A549 (cell line): ENCODE results near the gene LCN6. TPM values are rescaled to one million over a fixed set of nuclear protein-coding genes. Genes with fewer than 3 reads are reported as not detected.

Source experiments
- ATAC-seq, 2 experiments: fragments of 200-7000 bp in 1 of 2; fragments of >200 bp in 1 of 2; cut with Nextera tagmentation in 1 of 2; cut with Tn5 transposase in 1 of 2; 3 replicates each; pipeline versions ENCODE4 v1.8.0 to v1.9.1; 2018 to 2020; ENCODE audit warnings: mild to moderate bottlenecking in 1 of 2, moderate library complexity in 1 of 2
- CTCF ChIA-PET: fragments of 300-600 bp; sonication (Branson Sonifier 250); formaldehyde crosslinking; extraction: SDS; loops from one replicate; lab custom pipeline; 2021; ENCODE audit warnings: antibody characterized with exemption, inconsistent platforms; lab: Yijun Ruan, JAX
- POLR2A ChIA-PET: fragments of 350-600 bp; formaldehyde crosslinking; extraction: SDS; loops from one replicate; lab custom pipeline; 2021; ENCODE audit warnings: antibody characterized with exemption, inconsistent platforms; lab: Yijun Ruan, JAX
- DNase-seq, 2 experiments: peaks; one replicate each; pipeline versions ENCODE4 v3.0.0 to v3.0.0-alpha.2; 2011 to 2016; ENCODE audit warnings: low read depth in 1 of 2, low spot score in 1 of 2
- FAIRE-seq: peaks from 2 replicates; lab custom pipeline; 2011; peaks lifted over from hg19 to GRCh38; lab: Jason Lieb, UNC
- H3K27ac ChIP-seq, 2 experiments: fragments of >200 bp; sonication (Bioruptor Twin); formaldehyde crosslinking; 3 replicates each; pipeline ENCODE4 v1.5.1; 2016 to 2017
- H3K4me1 ChIP-seq: fragments of >200 bp; sonication (Bioruptor Twin); formaldehyde crosslinking; 3 replicates; pipeline ENCODE4 v1.6.1; 2016
- H3K4me2 ChIP-seq: fragments of >200 bp; sonication (Bioruptor Twin); formaldehyde crosslinking; 3 replicates; pipeline ENCODE4 v1.6.1; 2016
- H3K4me3 ChIP-seq: fragments of >200 bp; sonication (Bioruptor Twin); formaldehyde crosslinking; 3 replicates; pipeline ENCODE4 v1.5.1; 2016
- H3K9me3 ChIP-seq: fragments of >200 bp; sonication (Bioruptor Twin); formaldehyde crosslinking; 3 replicates; pipeline ENCODE4 v1.6.1; 2016
- BHLHE40 ChIP-seq: IDR thresholded peaks from 2 replicates; pipeline ENCODE4 v1.6.1; 2012; ENCODE audit warnings: low read depth, low read length, inconsistent platforms
- CBX8 ChIP-seq: fragments of 200-600 bp; sonication (generic); IDR thresholded peaks from 2 replicates; pipeline ENCODE4 v1.6.1; 2016
- CHD2 ChIP-seq: fragments of 150-350 bp; IDR thresholded peaks from 2 replicates; pipeline ENCODE4 v1.6.1; 2014; ENCODE audit warnings: low read length; ENCODE audit not compliant: partially characterized antibody
- ESRRA ChIP-seq: fragments of 150-350 bp; IDR thresholded peaks from 2 replicates; pipeline ENCODE4 v1.6.1; 2014; ENCODE audit warnings: mild to moderate bottlenecking, low read length, borderline replicate concordance
- GATA3 ChIP-seq: IDR thresholded peaks from 2 replicates; pipeline ENCODE4 v1.6.1; 2012; ENCODE audit warnings: borderline replicate concordance
- HDAC2 ChIP-seq: fragments of 200-600 bp; sonication (generic); IDR thresholded peaks from 2 replicates; pipeline ENCODE4 v1.6.1; 2016
- HES2 ChIP-seq: fragments of >200 bp; sonication (Bioruptor Twin); formaldehyde crosslinking; IDR thresholded peaks from 2 replicates; pipeline ENCODE4 v1.6.1; 2016
- HEYL ChIP-seq: fragments of 250-450 bp; sonication (Bioruptor Pico); IDR thresholded peaks from 2 replicates; pipeline ENCODE4 v1.8.0; 2021; ENCODE audit warnings: mild to moderate bottlenecking, moderate library complexity
- HMGXB4 ChIP-seq: fragments of 250-450 bp; sonication (Bioruptor Pico); IDR thresholded peaks from 2 replicates; pipeline ENCODE4 v1.5.0; 2021; ENCODE audit warnings: mild to moderate bottlenecking, moderate library complexity, borderline replicate concordance
- KDM5A ChIP-seq: fragments of 200-600 bp; sonication (generic); IDR thresholded peaks from 2 replicates; pipeline ENCODE4 v1.6.1; 2016; ENCODE audit warnings: antibody characterized with exemption, mild to moderate bottlenecking
- MAZ ChIP-seq: fragments of 150-350 bp; IDR thresholded peaks from 2 replicates; pipeline ENCODE4 v1.6.1; 2014; ENCODE audit warnings: antibody characterized with exemption, low read depth, low read length, borderline replicate concordance
- MYC ChIP-seq: IDR thresholded peaks from 2 replicates; pipeline ENCODE4 v1.6.1; 2012; ENCODE audit warnings: mild to moderate bottlenecking, inconsistent platforms, low read length, improper control_type of control experiment, borderline replicate concordance
- NR3C1 ChIP-seq: fragments of >200 bp; sonication (Bioruptor Twin); formaldehyde crosslinking; IDR thresholded peaks from 3 replicates; pipeline ENCODE4 v1.6.1; 2017
- POLR2A ChIP-seq: IDR thresholded peaks from 2 replicates; pipeline ENCODE4 v1.6.1; 2012; ENCODE audit warnings: mild to moderate bottlenecking, low read length
- RARB ChIP-seq: fragments of 250-450 bp; sonication (Bioruptor Pico); IDR thresholded peaks from 2 replicates; pipeline ENCODE4 v1.8.0; 2021; ENCODE audit warnings: mild to moderate bottlenecking, moderate library complexity
- RCOR1 ChIP-seq: fragments of 150-350 bp; IDR thresholded peaks from 2 replicates; pipeline ENCODE4 v1.6.1; 2014; ENCODE audit warnings: antibody characterized with exemption, low read length, low read depth
- REST ChIP-seq: fragments of 200-600 bp; sonication (generic); IDR thresholded peaks from 2 replicates; pipeline ENCODE4 v1.6.1; 2016; ENCODE audit warnings: antibody characterized with exemption, mild to moderate bottlenecking, moderate library complexity
- RFX5 ChIP-seq: fragments of 450-650 bp; IDR thresholded peaks from 2 replicates; pipeline ENCODE4 v1.7.1; 2014; ENCODE audit warnings: antibody characterized with exemption, mild to moderate bottlenecking, moderate library complexity
- TP53 ChIP-seq: fragments of 250-450 bp; sonication (Bioruptor Pico); IDR thresholded peaks from 2 replicates; pipeline ENCODE4 v1.5.0; 2021; ENCODE audit warnings: mild to moderate bottlenecking, moderate library complexity
- USF2 ChIP-seq: fragments of 450-650 bp; IDR thresholded peaks from 2 replicates; pipeline ENCODE4 v1.6.1; 2014; ENCODE audit warnings: antibody characterized with exemption
- ZNF302 ChIP-seq: fragments of 250-450 bp; sonication (Bioruptor Pico); IDR thresholded peaks from 2 replicates; pipeline ENCODE4 v1.9.0; 2021; ENCODE audit warnings: inconsistent platforms, mild to moderate bottlenecking, moderate library complexity
- ZSCAN20 ChIP-seq: fragments of 250-450 bp; sonication (Bioruptor Pico); IDR thresholded peaks from 2 replicates; pipeline ENCODE4 v1.8.0; 2022; ENCODE audit warnings: mild to moderate bottlenecking, moderate library complexity
- WGBS: methylation state at CpG from one replicate; pipeline ENCODE4 v1.1.6; 2017; ENCODE audit errors: missing lambda C conversion rate; 5-methylcytosine and 5-hydroxymethylcytosine counted together
- polyA plus RNA-seq, 4 experiments: library from polyadenylated mRNA; depleted of rRNA in 3 of 4; stranded (reverse); fragments of >200 nt; fragmentation: RNase III in 1 of 4; extraction: RNeasy Plus Mini Kit Qiagen cat#74134 plus additional on column Dnase treatment in 1 of 4; gene quantifications; 2 replicates in 3 of 4; 3 replicates in 1 of 4; pipeline ENCODE4 v1.2.3, GENCODE V29; 2011 to 2017

The LCN6 gene
- polyA plus RNA-seq, 2 of the 4 experiments (the other 2 are of a cell fraction) = not detected

GRCh38 chr9:136734837-136735496 lies 13.4 kb downstream of the LCN6 start (continued):
- no peak for TF ChIP-seq USF2
- TF ChIP-seq ZSCAN20 (CRISPR knock-in tag) = no peak
- no peak for TF ChIP-seq RFX5
- no peak for TF ChIP-seq RARB (CRISPR knock-in tag)
- TF ChIP-seq BHLHE40 = no peak
- TF ChIP-seq ESRRA = no peak
- no peak for TF ChIP-seq CHD2
- TF ChIP-seq HES2 = no peak
- TF ChIP-seq NR3C1 = no peak
- TF ChIP-seq MAZ = no peak
- no peak for TF ChIP-seq HDAC2
- TF ChIP-seq GATA3 = no peak
- no peak for TF ChIP-seq RCOR1

- peaks cover 6% of the 10 kb centered on the region; the same call in 1 of the 3 replicates for H3K4me1 ChIP-seq
- WGBS = 93% methylated on average over 12 of the region's 12 CpGs
- CTCF ChIA-PET = interaction anchor here (2.1 kb wide), 1 partner anchor 27 kb away, joined by 7 read pairs; no protein-coding TSS in a partner anchor
- H3K9me3 ChIP-seq = no peaks in the 10 kb centered on the region
- FAIRE-seq = no peak
- no peak overlapping the region for H3K4me3 ChIP-seq
- H3K27ac ChIP-seq = no peak overlapping the region
- ATAC-seq = no peak
- no peak overlapping the region for H3K4me2 ChIP-seq
- no peak for DNase-seq
- no peak for TF ChIP-seq HEYL (CRISPR knock-in tag)
- no peak for TF ChIP-seq ZNF302 (CRISPR knock-in tag)
- TF ChIP-seq RCOR1 = no peak
- no peak for TF ChIP-seq HMGXB4 (CRISPR knock-in tag)
- no peak for TF ChIP-seq ESRRA
- no peak for TF ChIP-seq NR3C1
- TF ChIP-seq MYC = no peak
- no peak for TF ChIP-seq KDM5A
- TF ChIP-seq CBX8 = no peak
- no peak for TF ChIP-seq REST
- no peak for TF ChIP-seq TP53
- TF ChIP-seq POLR2A = no peak
- POLR2A ChIA-PET = no interaction called here
These were observed 14.7 kb downstream of the LCN6 start for GRCh38 chr9:136733611-136734010.
